Suprapubic skin (tissue), 4 donors: ENCODE measurements around the gene SLC39A6.

ENCODE experiments used
- CTCF ChIP-seq, 2 donors: fragments of 200-600 bp in 1 of 2; fragments of 450-650 bp in 1 of 2; sonication (generic) in 1 of 2; IDR thresholded peaks; one replicate each; pipeline ENCODE4 v1.5.1; 2016 to 2019; ENCODE audit warnings: antibody characterized with exemption in 2 of 2, mild to moderate bottlenecking in 1 of 2, moderate library complexity in 1 of 2
- EP300 ChIP-seq: sonication (generic); formaldehyde crosslinking; IDR thresholded peaks from one replicate; pipeline ENCODE4 v1.6.1; 2017; ENCODE audit warnings: antibody characterized with exemption
- POLR2AphosphoS5 ChIP-seq, 3 donors: sonication (generic); formaldehyde crosslinking; IDR thresholded peaks; one replicate each; pipeline ENCODE4 v1.6.1; 2017; ENCODE audit warnings: antibody characterized with exemption in 3 of 3

DNA sequence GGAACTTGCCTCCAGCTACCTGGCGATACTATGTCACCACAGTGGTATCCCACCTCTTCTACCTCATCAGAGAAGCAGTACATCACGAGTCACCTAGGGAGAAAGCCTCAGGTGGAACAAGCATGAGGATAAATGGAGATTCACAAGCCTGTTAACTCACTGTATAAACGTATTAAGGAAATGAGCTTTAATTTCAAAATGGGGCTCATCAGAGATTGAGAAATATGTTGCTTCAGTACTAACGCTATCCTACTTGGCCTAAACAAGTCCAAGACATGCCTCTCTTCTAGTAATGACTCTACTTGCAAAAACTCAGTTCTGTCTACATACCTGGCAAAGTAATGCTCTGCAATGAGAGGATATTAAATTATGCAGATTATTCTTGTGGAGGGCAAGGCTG, 4.3 kb downstream of the SLC39A6 start:
- TF ChIP-seq CTCF (IDR thresholded peaks at IDR 0.05) (no peak), POLR2AphosphoS5 (IDR thresholded peaks at IDR 0.05) (no peak), EP300 (no peak)
